B cell (primary cell): ENCODE results near the gene KIF3C. TPM values are rescaled to one million over a fixed set of nuclear protein-coding genes. Genes with fewer than 3 reads are reported as not detected.

Source experiments
- ATAC-seq: fragments of 200-7000 bp; cut with Tn5 transposase; one replicate; pipeline ENCODE4 v1.10.0; 2021; ENCODE audit warnings: low read depth, mild to moderate bottlenecking, moderate number of reproducible peaks, moderate library complexity
- CTCF ChIA-PET: fragments of 350-600 bp; sonication (Branson Sonifier 250); formaldehyde crosslinking; loops from one replicate; lab custom pipeline; 2021; ENCODE audit warnings: antibody characterized with exemption, inconsistent platforms; lab: Charles Lee
- POLR2A ChIA-PET: fragments of 350-600 bp; sonication (Branson Sonifier 250); formaldehyde crosslinking; loops from one replicate; lab custom pipeline; 2021; ENCODE audit warnings: antibody characterized with exemption; lab: Charles Lee
- DNase-seq: peaks from one replicate; pipeline ENCODE4 v3.0.0; 2013
- H2AFZ ChIP-seq: 2 replicates; pipeline ENCODE4 v1.6.1; 2012; ENCODE audit warnings: mild to moderate bottlenecking, low read depth, low read length; ENCODE audit not compliant: insufficient read depth, poor library complexity, severe bottlenecking
- H3K27ac ChIP-seq, 2 donors: 1 replicate in 1 of 2; 2 replicates in 1 of 2; pipeline ENCODE4 v1.5.1; 2012 to 2013; ENCODE audit warnings: low read length in 2 of 2, mild to moderate bottlenecking in 2 of 2, moderate library complexity in 1 of 2
- H3K27me3 ChIP-seq, 4 experiments: fragments of 200-600 bp in 1 of 4; sonication (generic) in 1 of 4; replicated peaks in 1 of 4; 1 replicate in 2 of 4; 2 replicates in 2 of 4; pipeline versions ENCODE4 v1.6.1 to v1.7.0; 2013 to 2016; ENCODE audit warnings: low read length in 3 of 4, mild to moderate bottlenecking in 2 of 4, mixed read lengths in 1 of 4, moderate library complexity in 1 of 4; ENCODE audit not compliant: insufficient read depth in 4 of 4, control insufficient read depth in 3 of 4; ENCODE audit errors: control extremely low read depth in 1 of 4
- H3K36me3 ChIP-seq, 2 experiments: replicated peaks in 1 of 2; 1 replicate in 1 of 2; 2 replicates in 1 of 2; pipeline versions ENCODE4 v1.6.1 to v1.7.1; 2013; ENCODE audit warnings: low read length in 1 of 2; ENCODE audit not compliant: insufficient read depth in 2 of 2, control insufficient read depth in 1 of 2; ENCODE audit errors: control extremely low read depth in 1 of 2, extremely low read depth in 1 of 2
- H3K4me1 ChIP-seq, 2 donors: fragments of 200-600 bp in 1 of 2; sonication (generic) in 1 of 2; 1 replicate in 1 of 2; 2 replicates in 1 of 2; pipeline versions ENCODE4 v1.5.1 to v1.6.1; 2013 to 2017; ENCODE audit warnings: low read length in 2 of 2; ENCODE audit not compliant: control insufficient read depth in 2 of 2, insufficient read depth in 2 of 2
- H3K4me2 ChIP-seq: replicated peaks from 2 replicates; pipeline ENCODE3; 2012; ENCODE audit warnings: mild to moderate bottlenecking, low read depth, low read length; ENCODE audit not compliant: poor library complexity, severe bottlenecking
- H3K4me3 ChIP-seq, 5 experiments: fragments of 200-600 bp in 1 of 5; sonication (generic) in 1 of 5; 1 replicate in 3 of 5; 2 replicates in 2 of 5; pipeline versions ENCODE4 v1.5.1 to v1.7.0; 2011 to 2016; ENCODE audit warnings: low read length in 4 of 5, mild to moderate bottlenecking in 4 of 5, low read depth in 2 of 5, control low read depth in 1 of 5, moderate library complexity in 1 of 5; ENCODE audit not compliant: insufficient read depth in 1 of 5; ENCODE audit errors: control extremely low read depth in 1 of 5, extremely low read depth in 1 of 5
- H3K79me2 ChIP-seq: fragments of 200-600 bp; sonication (generic); one replicate; pipeline ENCODE4 v1.6.0; 2016; ENCODE audit warnings: low read length; ENCODE audit not compliant: control insufficient read depth, insufficient read depth
- H3K9ac ChIP-seq: fragments of 200-600 bp; sonication (generic); 2 replicates; pipeline ENCODE4 v1.6.1; 2017; ENCODE audit warnings: mild to moderate bottlenecking, low read length, moderate library complexity
- H3K9me3 ChIP-seq, 3 donors: one replicate each; pipeline versions ENCODE4 v1.6.1 to v1.7.1; 2013; ENCODE audit warnings: low read length in 2 of 3; ENCODE audit not compliant: control insufficient read depth in 2 of 3, insufficient read depth in 1 of 3; ENCODE audit errors: control extremely low read depth in 1 of 3
- H4K20me1 ChIP-seq: 2 replicates; pipeline ENCODE4 v1.6.0; 2012; ENCODE audit warnings: mild to moderate bottlenecking, low read length; ENCODE audit not compliant: insufficient read depth, control insufficient read depth, poor library complexity, severe bottlenecking
- H3K27ac Mint-ChIP-seq: one replicate; pipeline ENCODE4 v1.8.0; 2021; ENCODE audit warnings: mixed read lengths
- H3K27me3 Mint-ChIP-seq: one replicate; pipeline ENCODE4 v1.8.0; 2021; ENCODE audit warnings: mixed read lengths
- H3K4me1 Mint-ChIP-seq: one replicate; pipeline ENCODE4 v1.8.0; 2021; ENCODE audit warnings: mixed read lengths
- H3K4me3 Mint-ChIP-seq: one replicate; pipeline ENCODE4 v1.8.0; 2021; ENCODE audit warnings: mixed read lengths
- H3K9me3 Mint-ChIP-seq: one replicate; pipeline ENCODE4 v1.8.0; 2022; ENCODE audit warnings: mixed read lengths; ENCODE audit not compliant: insufficient read depth
- EZH2 ChIP-seq: IDR thresholded peaks from 2 replicates; pipeline ENCODE4 v1.6.1; 2012; ENCODE audit warnings: borderline replicate concordance, low read depth, mild to moderate bottlenecking, moderate library complexity, low read length; ENCODE audit not compliant: insufficient read depth, poor library complexity, severe bottlenecking
- WGBS: methylation state at CpG from one replicate; pipeline ENCODE4 v1.1.5; 2013; ENCODE audit warnings: missing lambda C conversion rate; ENCODE audit not compliant: insufficient coverage; 5-methylcytosine and 5-hydroxymethylcytosine counted together
- intact Hi-C: fragments of 100-400 bp; cut with micrococcal nuclease; formaldehyde crosslinking; loops from one replicate; pipeline ENCODE4 v1.10.0; 2022
- polyA plus RNA-seq: library from polyadenylated mRNA; depleted of rRNA; stranded (reverse); fragments of >200 nt; gene quantifications from 2 replicates; pipeline ENCODE4 v1.2.3, GENCODE V29; 2012
- total RNA-seq, 2 donors: library from RNA; stranded (reverse); fragments of 120-200 nt in 1 of 2; gene quantifications; 1 replicate in 1 of 2; 2 replicates in 1 of 2; pipeline versions ENCODE4 v1.2.3 to v1.2.4, GENCODE V29; 2013 to 2022
- TF ChIP-seq, protein P1 (sequence below): fragments of 200-600 bp; IDR thresholded peaks from one replicate; pipeline ENCODE4 v1.8.0; 2022; ENCODE audit warnings: antibody characterized with exemption, mild to moderate bottlenecking

The KIF3C gene
- total and polyA plus RNA-seq, 2 donors (not counting 1 experiment from before 2014, with no cell fraction given), result 0.84 to 4.0 TPM

DNA sequence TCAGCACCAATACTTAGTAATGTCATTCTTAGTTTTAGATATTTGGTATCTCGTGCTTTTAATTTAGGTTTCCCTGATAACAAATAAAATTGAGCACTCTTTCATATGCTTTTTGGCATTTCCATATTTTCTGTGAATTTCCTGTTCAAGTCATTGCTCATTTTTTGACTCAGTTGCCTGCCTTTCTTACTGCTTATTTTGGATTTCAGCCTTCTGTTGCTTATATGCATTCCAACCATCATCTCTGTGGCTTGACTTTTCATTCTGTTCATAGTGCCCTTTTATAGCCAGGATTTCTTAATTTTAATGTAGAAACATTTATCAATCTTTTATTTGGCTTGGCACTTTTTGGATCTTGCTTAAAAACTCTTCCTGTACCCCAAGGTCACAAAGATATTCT lies 14.5 kb upstream of the KIF3C start:
- no CpG with 5 or more reads among the region's 1 CpG for WGBS
- TF ChIP-seq EZH2, result no peak
- TF ChIP-seq, protein P1, sequence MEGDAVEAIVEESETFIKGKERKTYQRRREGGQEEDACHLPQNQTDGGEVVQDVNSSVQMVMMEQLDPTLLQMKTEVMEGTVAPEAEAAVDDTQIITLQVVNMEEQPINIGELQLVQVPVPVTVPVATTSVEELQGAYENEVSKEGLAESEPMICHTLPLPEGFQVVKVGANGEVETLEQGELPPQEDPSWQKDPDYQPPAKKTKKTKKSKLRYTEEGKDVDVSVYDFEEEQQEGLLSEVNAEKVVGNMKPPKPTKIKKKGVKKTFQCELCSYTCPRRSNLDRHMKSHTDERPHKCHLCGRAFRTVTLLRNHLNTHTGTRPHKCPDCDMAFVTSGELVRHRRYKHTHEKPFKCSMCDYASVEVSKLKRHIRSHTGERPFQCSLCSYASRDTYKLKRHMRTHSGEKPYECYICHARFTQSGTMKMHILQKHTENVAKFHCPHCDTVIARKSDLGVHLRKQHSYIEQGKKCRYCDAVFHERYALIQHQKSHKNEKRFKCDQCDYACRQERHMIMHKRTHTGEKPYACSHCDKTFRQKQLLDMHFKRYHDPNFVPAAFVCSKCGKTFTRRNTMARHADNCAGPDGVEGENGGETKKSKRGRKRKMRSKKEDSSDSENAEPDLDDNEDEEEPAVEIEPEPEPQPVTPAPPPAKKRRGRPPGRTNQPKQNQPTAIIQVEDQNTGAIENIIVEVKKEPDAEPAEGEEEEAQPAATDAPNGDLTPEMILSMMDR, result no peak
- ChIA-PET POLR2A (interaction anchor here (0.6 kb wide), 1 partner anchor 144 kb away, joined by 5 read pairs; no protein-coding TSS in a partner anchor), CTCF (no interaction called here)
- Mint-ChIP-seq H3K27me3 (peaks cover 5% of the 10 kb centered on the region), H3K9me3 (no peaks in the 10 kb centered on the region), H3K4me3 (no peak overlapping the region), H3K27ac (no peak overlapping the region), H3K4me1 (peaks cover 1% of the 10 kb centered on the region)
- no peak overlapping the region for H3K27ac ChIP-seq
- no peak overlapping the region for H3K4me2 ChIP-seq
- H3K36me3 ChIP-seq, result no peaks in the 10 kb centered on the region
- peaks cover 0 to 6% (median 0%) of the 10 kb centered on the region in 4 experiments for H3K27me3 ChIP-seq
- H4K20me1 ChIP-seq, result no peaks in the 10 kb centered on the region
- H3K79me2 ChIP-seq, result no peaks in the 10 kb centered on the region
- no peak for DNase-seq
- H3K4me3 ChIP-seq, result no peak overlapping the region
- H3K9ac ChIP-seq, result no peak overlapping the region
- no peaks in the 10 kb centered on the region for H3K4me1 ChIP-seq
- H2AFZ ChIP-seq, result no peak overlapping the region
- intact Hi-C loops, result no loop called here
- H3K9me3 ChIP-seq, result no peaks in the 10 kb centered on the region
- no peak for ATAC-seq

DNA sequence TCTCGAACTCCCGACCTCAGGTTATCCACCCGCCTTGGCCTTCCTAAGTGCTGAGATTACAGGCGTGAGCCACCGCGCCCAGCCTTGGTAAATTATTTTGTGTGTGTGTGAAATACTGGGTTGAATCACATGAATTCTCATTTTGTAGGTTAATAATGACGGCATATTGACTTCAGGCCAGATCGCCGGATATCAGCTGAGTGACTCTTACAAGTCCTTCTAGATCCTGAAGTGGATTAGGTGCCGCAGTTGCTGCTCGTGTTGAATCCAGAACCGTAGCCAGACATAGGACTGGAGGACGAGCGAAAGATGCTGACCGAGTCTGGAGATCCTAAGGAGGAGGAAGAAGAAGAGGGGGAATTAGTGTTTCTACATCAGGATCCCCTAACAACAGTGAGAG lies 12.2 kb upstream of the KIF3C start:
- Histone ChIP-seq H3K9ac (no peak overlapping the region), H3K36me3 (no peaks in the 10 kb centered on the region), H3K9me3 (no peaks in the 10 kb centered on the region), H3K79me2 (no peaks in the 10 kb centered on the region), H3K27me3 (no peaks in the 10 kb centered on the region), H4K20me1 (no peaks in the 10 kb centered on the region), H3K4me1 (peaks cover 0 to 2% of the 10 kb centered on the region in 2 donors), H3K27ac (no peak overlapping the region), H2AFZ (no peak overlapping the region), H3K4me3 (no peak overlapping the region), H3K4me2 (no peak overlapping the region)
- ChIA-PET CTCF (interaction anchor here (1.1 to 1.3 kb wide), 5 partner anchors 10 to 151 kb away, joined by 3 to 9 read pairs (median 3); no protein-coding TSS in a partner anchor), POLR2A (interaction anchor here (0.6 kb wide), 1 partner anchor 237 kb away, joined by 6 read pairs; no protein-coding TSS in a partner anchor)
- no peak for TF ChIP-seq EZH2
- TF ChIP-seq, protein P1, result no peak
- intact Hi-C loops, result no loop called here
- no peaks in the 10 kb centered on the region for H3K27me3 Mint-ChIP-seq
- H3K4me3 Mint-ChIP-seq, result no peak overlapping the region
- no peaks in the 10 kb centered on the region for H3K9me3 Mint-ChIP-seq
- DNase-seq (no peak), ATAC-seq (no peak)
- H3K27ac Mint-ChIP-seq, result no peak overlapping the region
- H3K4me1 Mint-ChIP-seq, result peaks cover 1% of the 10 kb centered on the region
- WGBS, result 97% methylated on average over 13 of the region's 15 CpGs
